ENCODE data around the gene SLC6A6. TPM values are rescaled to one million over a fixed set of nuclear protein-coding genes. Genes with fewer than 3 reads are reported as not detected.

The SLC6A6 gene
- total and polyA plus RNA-seq, 12 donors, result 10.6 to 197 (median 85.6) TPM

DNA sequence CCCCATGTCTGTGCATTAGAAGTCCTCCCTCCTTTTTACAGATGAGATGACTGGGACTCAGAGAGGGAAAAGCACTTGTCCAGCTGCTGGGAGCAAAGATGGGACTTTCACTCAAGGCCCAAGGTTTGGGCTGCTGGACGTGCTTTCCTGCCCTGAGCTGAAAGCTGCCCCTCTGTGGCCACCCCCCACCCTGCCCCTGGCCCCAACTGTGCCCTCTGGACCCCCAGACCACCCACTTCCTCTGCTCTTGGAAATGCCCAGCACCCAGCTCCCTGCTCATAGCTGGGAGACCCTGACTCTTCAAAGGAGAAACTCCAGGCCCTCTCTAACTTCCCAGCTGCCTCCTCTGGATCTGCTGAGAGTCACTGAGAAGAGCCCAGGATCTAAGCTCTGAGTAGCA lies 117.0 kb downstream of the SLC6A6 start:
- TF ChIP-seq, protein P1, sequence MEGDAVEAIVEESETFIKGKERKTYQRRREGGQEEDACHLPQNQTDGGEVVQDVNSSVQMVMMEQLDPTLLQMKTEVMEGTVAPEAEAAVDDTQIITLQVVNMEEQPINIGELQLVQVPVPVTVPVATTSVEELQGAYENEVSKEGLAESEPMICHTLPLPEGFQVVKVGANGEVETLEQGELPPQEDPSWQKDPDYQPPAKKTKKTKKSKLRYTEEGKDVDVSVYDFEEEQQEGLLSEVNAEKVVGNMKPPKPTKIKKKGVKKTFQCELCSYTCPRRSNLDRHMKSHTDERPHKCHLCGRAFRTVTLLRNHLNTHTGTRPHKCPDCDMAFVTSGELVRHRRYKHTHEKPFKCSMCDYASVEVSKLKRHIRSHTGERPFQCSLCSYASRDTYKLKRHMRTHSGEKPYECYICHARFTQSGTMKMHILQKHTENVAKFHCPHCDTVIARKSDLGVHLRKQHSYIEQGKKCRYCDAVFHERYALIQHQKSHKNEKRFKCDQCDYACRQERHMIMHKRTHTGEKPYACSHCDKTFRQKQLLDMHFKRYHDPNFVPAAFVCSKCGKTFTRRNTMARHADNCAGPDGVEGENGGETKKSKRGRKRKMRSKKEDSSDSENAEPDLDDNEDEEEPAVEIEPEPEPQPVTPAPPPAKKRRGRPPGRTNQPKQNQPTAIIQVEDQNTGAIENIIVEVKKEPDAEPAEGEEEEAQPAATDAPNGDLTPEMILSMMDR (IDR thresholded peaks at IDR 0.05), result no peak
- no peak for TF ChIP-seq POLR2A (IDR thresholded peaks at IDR 0.05)
- intact Hi-C loops (cut with DNase I), result no loop called here
- no peaks in the 10 kb centered on the region for H3K36me3 ChIP-seq (replicated peaks in 1 of 2)
- H3K4me3 ChIP-seq, result no peak overlapping the region
- no peak overlapping the region for H3K27ac ChIP-seq
- no peak for DNase-seq
- H3K9me3 ChIP-seq (replicated peaks in 1 of 3), result no peaks in the 10 kb centered on the region
- H3K27me3 ChIP-seq, result no peaks in the 10 kb centered on the region
- H3K4me1 ChIP-seq (replicated peaks in 1 of 2), result no peaks in the 10 kb centered on the region
- 71 to 88% (median 73%) methylated on average over 1 of the region's 1 CpG for WGBS, 4 donors

DNA sequence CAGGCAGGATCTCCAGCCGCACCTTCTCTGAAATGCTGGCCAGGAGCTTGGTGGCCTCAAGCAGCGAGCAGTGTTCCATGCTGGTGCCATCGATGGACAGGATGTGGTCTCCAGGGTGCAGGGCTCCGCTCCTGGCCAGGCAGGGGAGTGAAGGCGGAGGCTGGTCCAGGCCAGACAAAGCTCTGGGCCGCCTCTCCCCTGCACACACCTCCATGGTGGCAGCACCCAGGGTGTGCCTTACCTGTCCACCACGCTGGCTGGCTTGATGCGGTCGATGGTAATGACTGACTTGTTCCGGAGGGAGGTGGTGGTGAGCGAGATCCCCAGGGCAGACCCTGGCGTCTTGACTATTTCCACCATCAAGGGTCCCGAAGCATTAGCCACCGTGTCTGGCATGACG lies 117.7 kb downstream of the SLC6A6 start:
- intact Hi-C loops (cut with DNase I), result no loop called here
- no peaks in the 10 kb centered on the region for H3K27me3 ChIP-seq
- no peak overlapping the region for H3K4me3 ChIP-seq
- TF ChIP-seq, protein P1 (IDR thresholded peaks at IDR 0.05), result no peak
- TF ChIP-seq POLR2A (IDR thresholded peaks at IDR 0.05), result no peak
- 87 to 92% (median 89%) methylated on average over 11 to 15 of the region's 15 CpGs for WGBS, 4 donors
- H3K36me3 ChIP-seq (replicated peaks in 1 of 2), result no peaks in the 10 kb centered on the region
- H3K27ac ChIP-seq, result no peak overlapping the region
- H3K4me1 ChIP-seq (replicated peaks in 1 of 2), result no peaks in the 10 kb centered on the region
- DNase-seq, result peak in 1 of 7 donors; percentile 1
- H3K9me3 ChIP-seq (replicated peaks in 1 of 3), result no peaks in the 10 kb centered on the region

DNA sequence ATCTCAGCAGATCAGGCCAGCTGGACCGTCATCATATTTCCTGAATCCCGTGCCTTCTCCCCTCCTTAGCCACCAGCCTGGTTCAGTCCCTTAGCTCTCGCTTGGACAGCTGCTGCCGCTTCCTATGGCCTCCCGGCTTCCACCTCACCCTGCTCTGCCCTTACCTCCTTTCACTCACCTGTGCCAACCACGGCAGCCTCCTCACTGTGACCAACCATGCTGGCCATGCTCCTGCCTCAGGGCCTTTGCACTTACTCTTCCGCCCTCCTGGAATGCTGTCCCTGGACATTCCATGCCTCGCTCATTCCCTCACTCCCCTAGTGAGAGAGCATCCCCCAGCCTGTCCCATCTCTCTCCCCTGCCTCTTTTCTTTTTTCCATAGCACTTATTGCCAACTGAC lies 118.6 kb downstream of the SLC6A6 start:
- DNase-seq, result peak in 1 of 7 donors; percentile 1
- peaks cover 0 to 6% of the 10 kb centered on the region in 2 donors for H3K4me1 ChIP-seq (replicated peaks in 1 of 2)
- H3K27me3 ChIP-seq, result no peaks in the 10 kb centered on the region
- TF ChIP-seq, protein P1 (IDR thresholded peaks at IDR 0.05), result no peak
- no peak for TF ChIP-seq POLR2A (IDR thresholded peaks at IDR 0.05)
- no peak overlapping the region for H3K4me3 ChIP-seq
- H3K36me3 ChIP-seq (replicated peaks in 1 of 2), result no peaks in the 10 kb centered on the region
- intact Hi-C loops (cut with DNase I), result no loop called here
- H3K9me3 ChIP-seq (replicated peaks in 1 of 3), result no peaks in the 10 kb centered on the region
- 90 to 96% (median 91%) methylated on average over 8 of the region's 8 CpGs for WGBS, 4 donors
- H3K27ac ChIP-seq, result no peak overlapping the region

DNA sequence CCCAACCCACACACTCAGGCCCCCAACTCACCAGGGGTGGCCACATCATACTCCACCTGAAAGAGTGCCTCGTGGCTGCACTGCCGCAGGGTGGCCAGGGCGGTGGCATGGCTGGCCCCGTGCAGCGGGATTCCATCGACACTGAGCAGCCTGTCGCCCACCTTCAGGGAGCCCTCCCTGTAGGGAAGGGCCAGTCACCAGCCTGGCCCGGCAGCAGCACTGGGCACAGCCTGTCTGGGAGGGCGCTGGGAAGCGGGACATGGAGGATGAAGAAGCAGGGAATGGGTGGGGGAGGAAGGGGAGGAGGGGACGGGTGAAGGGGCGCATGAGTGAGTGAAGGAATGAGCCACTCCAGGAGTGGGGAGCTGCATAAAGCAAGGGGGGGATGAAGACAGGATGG lies 119.2 kb downstream of the SLC6A6 start:
- no peaks in the 10 kb centered on the region for H3K9me3 ChIP-seq (replicated peaks in 1 of 3)
- intact Hi-C loops (cut with DNase I), result no loop called here
- H3K36me3 ChIP-seq (replicated peaks in 1 of 2), result no peaks in the 10 kb centered on the region
- peak in 1 of 7 donors; percentile 8 for DNase-seq
- no peak overlapping the region for H3K4me3 ChIP-seq
- WGBS, 4 donors, result 83 to 91% (median 85%) methylated on average over 6 to 12 of the region's 12 CpGs
- TF ChIP-seq, protein P1 (IDR thresholded peaks at IDR 0.05), result no peak
- TF ChIP-seq POLR2A (IDR thresholded peaks at IDR 0.05), result no peak
- no peak overlapping the region for H3K27ac ChIP-seq
- H3K27me3 ChIP-seq, result no peaks in the 10 kb centered on the region
- H3K4me1 ChIP-seq (replicated peaks in 1 of 2), result peaks cover 0 to 12% of the 10 kb centered on the region in 2 donors
